NCI-H146 treated with DMSO at 0.1 percent for 48 hours (cell line): Measurements from ENCODE around the gene VTN.

Experiments used
- DNase-seq: peaks from one replicate; lab custom pipeline; 2025; ENCODE audit not compliant: unreplicated experiment; lab: John Stamatoyannopoulos, UW

The VTN gene, protein sequence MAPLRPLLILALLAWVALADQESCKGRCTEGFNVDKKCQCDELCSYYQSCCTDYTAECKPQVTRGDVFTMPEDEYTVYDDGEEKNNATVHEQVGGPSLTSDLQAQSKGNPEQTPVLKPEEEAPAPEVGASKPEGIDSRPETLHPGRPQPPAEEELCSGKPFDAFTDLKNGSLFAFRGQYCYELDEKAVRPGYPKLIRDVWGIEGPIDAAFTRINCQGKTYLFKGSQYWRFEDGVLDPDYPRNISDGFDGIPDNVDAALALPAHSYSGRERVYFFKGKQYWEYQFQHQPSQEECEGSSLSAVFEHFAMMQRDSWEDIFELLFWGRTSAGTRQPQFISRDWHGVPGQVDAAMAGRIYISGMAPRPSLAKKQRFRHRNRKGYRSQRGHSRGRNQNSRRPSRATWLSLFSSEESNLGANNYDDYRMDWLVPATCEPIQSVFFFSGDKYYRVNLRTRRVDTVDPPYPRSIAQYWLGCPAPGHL

DNA sequence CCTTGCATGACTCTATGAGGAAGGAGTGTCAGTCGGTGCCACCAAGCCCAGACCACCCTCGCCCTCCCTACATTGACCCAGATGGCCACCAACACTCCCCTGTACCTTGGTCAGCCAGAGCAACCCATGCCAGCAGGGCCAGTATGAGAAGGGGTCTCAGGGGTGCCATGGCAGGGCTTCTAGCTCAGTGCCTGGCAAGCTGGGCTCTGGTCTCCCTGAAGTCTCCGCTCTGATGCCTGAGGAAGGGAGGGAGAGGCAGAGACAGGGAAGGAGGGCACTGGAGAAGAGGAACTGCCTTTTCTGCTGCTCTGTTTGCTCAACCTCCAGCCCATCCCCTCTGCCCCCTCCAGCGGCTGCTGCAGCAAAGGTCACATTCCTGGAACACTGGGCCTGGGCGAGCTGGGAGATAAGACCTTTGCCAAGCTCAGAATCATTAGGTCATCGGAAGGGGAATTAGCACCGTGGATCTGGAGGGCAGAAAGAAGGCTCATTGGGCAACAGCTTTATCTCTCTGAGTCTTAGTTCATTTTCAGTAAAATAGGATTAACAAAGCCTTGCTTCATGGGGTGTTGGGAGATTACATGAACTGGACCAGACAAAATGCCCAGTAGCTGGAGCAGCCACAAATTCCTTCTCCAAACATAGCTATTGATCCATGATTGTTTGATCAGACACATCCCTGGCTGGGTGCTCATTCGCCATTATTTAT lies at the start of gene VTN:
Gene VTN, minus strand, starts transcription at position 273 of the 709 bp plus-strand sequence. Its CDS starts 104 bp downstream, at position 169.
- DNase-seq = peak; percentile 63

DNA sequence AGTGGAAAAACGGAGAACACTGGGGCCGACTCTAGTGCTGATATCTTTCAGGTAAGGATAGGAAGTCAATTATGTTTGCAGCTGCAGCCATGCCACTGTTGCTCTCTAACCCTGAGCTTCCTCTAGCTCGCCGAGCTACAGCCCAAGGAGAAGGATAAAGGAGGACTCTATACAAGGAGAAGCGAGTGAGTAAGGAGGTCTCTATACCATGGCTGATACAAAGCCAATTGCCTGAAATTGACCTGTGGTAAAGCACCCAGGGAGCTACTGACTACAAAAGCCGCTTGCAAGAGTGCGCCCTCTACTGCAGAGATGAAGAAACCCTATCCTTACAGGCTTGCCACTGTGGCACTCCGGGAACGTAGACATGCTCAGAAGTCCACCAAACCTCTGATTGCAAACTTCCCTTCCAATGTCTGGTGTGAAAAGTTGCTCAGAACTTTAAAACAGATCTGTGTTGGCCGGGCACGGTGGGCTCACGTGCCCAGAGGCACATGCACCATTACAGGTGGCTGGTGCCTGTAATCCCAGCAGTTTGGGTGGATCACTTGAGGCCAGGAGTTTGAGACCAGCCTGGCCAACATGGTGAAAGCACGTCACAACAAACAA lies 46.7 kb upstream of the VTN start:
- peak; percentile 77 for DNase-seq

DNA sequence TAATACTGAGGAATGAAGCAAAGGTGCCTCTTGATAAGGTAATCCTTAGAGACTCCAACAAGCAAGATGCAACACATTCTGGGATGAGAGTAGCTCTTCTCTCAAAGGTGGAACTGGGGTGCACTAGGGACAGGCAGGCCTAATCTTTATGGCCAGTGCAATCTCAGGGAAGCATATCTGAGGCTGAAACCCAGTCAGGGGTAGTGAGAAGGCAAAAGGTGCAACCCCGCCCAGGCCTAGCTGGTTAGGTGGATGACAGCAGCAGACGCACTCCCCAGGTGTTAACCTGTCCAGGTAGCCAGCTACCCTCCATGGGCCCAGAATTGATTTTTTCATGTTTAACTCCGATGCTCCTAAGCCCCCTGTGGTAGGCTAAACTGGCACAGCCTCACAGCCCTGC lies 45.8 kb upstream of the VTN start:
- no peak for DNase-seq

GRCh38 chr17:28413804-28414203 lies 43.7 kb upstream of the VTN start:
- DNase-seq = no peak

DNA sequence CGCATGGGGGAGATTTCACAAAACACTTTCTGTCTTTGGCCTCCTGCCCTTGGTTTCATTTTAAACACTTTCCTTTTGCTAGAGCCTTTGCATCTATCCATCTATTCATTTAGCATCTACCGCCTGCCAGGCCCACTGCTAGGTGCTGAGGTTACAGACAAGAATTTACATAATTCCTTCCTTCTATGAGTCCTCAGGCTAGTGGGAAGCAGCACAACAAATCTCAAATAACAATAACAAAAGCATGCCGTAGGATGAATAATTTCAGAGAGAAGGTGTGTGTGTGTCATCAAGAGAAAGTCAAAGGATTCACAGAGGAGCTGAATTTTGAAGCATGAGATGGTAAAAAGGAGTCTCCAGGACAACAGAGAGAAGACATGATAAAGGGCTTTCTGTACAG lies 42.0 kb upstream of the VTN start:
- no peak for DNase-seq

- DNase-seq = no peak
These were observed 37.8 kb upstream of the VTN start for GRCh38 chr17:28407974-28408306.

DNA sequence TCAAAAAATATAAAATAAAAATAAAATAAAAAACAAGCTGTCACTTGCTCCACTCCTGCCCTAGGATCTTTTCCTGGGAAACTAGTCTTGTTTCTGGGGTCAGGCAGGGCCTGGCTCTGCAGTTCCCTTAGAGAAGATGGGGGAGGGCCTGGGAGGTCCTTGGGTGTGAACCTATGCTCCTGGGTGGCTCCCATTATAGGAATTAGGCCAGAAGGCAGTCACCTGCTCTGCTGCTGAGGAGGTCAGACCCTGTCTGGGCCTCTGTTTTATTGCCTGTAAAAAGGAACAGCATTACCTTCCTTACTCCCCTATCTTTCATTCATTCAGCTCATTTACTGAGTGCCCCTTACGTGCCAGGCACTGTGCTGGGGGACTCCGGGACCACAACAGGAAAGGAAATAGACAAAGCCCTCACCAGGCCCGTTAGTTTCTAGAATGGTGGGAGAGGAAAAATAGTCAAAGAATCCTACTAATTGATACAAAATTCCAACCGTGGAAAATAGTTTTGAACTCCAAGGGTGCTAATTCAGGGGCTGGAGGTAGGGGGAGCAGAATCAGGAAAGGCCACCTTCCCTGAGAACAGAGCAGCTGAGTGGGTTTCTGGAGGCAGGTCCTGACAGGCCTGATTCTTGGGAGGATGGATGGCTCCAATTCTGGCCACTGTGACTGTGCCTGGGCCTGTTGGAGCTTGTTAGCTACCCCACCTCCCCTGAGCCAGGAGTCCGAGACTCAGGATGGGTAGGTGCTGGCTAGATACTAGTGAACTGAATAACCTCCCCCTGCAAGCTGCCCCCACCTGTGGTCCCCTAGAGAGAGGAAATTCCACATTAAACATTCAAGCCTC lies 37.2 kb upstream of the VTN start:
- peak; percentile 29 for DNase-seq

- no peak for DNase-seq
These were observed 36.3 kb upstream of the VTN start for GRCh38 chr17:28406473-28406814.

- peak; percentile 65 for DNase-seq
These were observed 35.7 kb upstream of the VTN start, which contains the start of gene SLC46A1 for GRCh38 chr17:28405632-28406472. TSS of gene SLC46A1 (minus strand) at chr17:28406212. CDS start at chr17:28406114, 98 bp downstream.

DNA sequence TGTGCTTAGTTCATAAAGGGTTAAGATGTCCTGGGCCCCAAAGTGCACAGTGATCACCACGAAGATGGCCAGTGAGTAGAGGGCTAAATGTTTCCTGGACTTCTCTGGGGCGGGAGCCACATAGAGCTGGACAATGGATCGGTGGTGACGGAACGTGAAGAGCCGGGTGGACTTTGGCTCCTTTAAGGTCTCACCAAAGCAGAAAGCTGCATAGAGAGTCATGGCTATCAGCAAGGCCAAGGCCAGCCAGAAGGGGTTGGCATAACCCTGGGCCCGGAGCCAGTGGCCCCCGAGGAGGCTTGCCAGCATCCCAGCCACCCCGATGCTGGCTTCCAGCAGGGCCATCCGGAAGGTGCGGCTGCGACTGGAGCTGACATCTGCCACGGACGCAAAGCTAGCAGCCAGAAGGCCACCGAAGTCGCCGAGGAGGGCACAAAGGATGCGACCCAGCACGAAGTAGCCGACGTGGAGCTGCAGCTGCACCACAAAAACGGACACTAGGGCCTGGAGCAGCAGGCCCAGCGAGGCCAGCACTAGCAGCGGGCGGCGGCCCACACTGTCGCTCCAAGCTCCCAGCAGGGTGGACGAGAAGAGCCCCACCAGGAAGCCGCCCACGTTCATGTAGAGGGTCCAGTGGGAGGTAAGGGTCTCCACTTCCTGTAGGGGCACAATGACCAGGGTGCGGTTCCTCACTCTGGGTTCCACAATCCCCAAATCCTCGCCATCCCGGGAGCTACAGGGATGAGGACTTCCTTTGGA lies 34.9 kb upstream of the VTN start:
- peak; percentile 10 for DNase-seq

DNA sequence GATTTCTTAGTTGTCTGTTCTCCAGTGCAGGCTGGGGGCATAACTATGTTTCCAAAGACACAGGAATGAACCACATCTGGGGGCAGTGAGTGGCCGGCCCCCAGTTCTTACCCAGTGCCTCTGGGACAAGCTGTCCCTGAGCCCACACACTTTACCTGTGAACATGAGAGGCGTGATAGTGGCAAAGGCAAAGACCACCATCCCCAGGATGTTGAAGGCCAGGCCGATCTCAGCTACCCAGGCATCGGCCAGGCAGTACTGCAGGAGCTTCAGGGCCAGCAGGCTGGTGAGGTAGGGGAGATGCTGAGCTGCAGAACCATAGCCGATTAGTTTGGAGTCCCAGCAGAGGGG lies 34.3 kb upstream of the VTN start:
- no peak for DNase-seq

- no peak for DNase-seq
These were observed 33.9 kb upstream of the VTN start for GRCh38 chr17:28404007-28404406.

DNA sequence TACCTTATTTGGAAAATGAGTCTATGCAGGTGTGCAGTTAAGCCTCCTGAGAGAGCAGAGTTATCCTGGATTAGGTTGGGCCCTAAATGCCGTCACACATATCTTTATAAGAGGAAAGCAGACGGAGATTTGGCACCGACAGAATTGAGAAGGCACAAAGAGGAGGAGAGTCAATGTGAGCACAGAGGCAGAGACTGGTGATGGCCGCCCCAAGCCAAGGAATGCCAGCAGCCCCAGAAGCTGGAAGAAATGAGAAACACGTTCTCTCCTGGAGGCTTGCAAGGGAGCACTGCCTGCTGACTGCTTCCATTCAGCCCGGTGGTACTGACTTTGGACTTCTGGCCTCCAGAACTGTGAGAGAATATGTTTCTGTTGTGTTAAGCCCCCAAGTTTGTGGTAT lies 32.7 kb upstream of the VTN start:
- no peak for DNase-seq

DNA sequence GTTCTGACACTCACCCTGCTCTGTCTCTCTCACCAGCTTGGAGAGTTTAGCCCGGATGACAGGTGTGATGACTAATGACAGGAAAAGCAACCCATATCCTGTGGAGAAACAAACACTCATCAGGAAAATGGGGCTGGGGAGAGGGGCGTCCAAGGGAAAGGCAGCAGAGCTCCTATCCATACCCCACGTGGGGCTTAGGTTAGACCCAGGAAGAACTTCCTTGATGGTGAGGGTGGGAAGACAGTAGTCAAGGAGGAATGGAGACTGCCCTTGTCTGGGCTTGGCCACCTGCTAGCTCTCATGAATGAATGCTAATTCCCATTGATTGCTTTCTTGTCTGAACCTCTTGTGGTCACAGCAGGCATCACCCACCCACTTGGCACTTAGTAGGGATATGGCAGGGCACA lies 32.1 kb upstream of the VTN start:
- no peak for DNase-seq

DNA sequence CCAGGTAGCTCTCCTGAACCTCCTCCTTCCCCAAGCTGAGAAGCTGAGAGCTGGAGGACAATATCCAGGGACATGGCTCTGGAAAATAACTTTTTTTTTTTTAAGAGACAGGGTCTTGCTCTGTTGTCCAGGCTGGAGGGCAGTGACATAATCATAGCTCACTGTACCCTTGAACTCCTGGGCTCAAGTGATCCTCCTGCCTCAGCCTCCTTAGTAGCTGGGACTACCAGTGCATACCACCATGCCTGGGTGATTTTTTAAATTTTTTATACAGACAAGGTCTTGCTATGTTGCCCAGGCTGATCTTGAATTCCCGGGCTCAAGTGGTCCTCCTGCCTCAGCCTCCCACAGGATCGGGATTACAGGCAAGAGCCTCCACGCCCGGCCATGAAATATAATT lies 29.7 kb upstream of the VTN start:
- no peak for DNase-seq

DNA sequence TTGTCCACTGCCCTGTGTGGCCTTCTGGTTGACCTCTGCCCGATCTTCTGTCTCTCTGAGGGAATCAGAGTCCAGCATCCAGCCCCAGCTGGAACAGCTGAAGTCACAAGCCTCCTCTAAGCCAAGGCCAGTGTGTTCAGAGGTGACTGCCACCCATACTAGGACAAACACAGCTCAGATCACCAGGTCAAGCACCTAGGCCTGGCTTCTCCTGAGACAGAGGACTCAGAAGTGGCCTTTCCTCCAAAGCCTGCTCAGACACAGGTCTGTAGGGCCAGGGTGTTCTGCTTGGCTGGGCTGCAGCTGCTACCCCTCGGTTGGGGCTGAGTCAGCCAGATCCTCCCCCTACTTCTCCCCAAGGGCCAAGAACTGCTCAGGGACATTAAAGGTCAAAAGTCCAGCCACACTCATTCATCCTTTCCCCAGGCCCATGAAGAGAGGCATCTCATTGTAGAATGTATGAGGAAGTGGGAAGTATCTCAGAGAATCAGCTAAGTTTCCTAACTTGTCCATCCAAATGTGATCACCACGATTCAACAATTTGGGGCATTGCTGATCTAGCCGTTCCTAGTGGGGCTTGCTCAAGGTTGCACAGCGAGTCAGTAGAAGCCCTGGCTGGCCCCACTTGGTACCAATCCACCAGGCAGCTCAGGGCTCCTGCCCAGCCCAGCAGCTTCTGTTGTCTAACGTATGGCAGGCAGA lies 28.3 kb upstream of the VTN start:
- no peak for DNase-seq

DNA sequence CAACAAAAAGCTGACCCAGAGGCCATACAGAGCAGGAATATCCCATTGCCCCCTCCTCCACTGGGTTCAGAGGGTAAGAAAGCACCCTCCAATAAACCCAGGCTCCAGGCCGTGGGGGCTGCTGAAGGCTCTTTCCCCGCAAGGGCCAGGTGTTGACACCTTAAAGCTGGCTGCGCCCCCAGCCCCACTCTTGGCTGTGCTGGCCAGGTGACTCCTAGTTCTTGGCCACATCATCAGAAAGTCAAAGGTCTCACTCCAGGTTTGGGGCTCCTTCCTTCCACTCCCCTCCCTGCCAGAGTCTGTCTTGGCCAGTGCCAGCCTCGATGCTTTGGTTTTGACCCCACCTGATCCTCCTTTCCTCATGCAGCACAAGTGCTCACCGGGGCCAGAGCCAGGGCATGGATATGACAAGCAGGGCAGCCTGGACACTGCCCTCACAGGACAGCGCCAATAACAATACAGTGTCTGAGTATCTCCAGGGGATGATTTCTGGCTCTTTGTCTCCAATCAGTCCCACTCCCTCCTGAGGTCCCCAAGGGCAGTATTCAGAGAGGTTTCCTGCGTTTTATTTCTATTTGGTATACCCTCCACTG lies 27.7 kb upstream of the VTN start:
- DNase-seq = no peak

DNA sequence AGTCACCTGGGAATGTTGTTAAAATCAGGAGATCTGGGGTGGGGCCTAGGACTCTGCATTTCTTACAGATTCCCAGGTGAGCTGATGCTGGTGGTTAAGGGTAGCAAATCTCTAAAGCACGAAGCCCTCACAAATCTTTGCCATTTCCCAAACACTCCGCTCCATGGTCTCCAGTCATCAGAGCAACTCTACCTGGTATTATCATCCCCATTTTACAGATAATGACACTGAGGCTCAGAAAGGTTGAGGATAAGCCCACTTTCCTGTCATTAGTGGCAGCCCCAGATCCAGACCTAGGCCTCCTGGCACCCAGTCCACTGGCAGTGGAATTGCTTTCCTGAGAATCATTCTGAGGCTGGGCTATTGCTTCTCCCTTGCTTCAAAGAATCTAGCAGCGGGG lies 27.2 kb upstream of the VTN start:
- DNase-seq = no peak
